ENCODE results near the gene TIMP2. TPM values are rescaled to one million over a fixed set of nuclear protein-coding genes. Genes with fewer than 3 reads are reported as not detected.

The TIMP2 gene
- total and polyA plus RNA-seq, 2 of the 4 experiments (the other 2 are of a cell fraction): 43.9 to 416 TPM

GRCh38 chr17:78970834-78971755, 45.9 kb upstream of the TIMP2 start:
- peak overlapping the region; percentile 66; the same call in 1 of the 2 replicates for H3K23ac ChIP-seq (ENCODE audit: low read depth, low read length)
- no peak overlapping the region for H3K9ac ChIP-seq (ENCODE audit: low read depth, low read length)
- ATAC-seq (ENCODE audit: low read depth) (peak; percentile 37), DNase-seq (peak; percentile 72)
- H3K9me3 ChIP-seq (ENCODE audit: control insufficient read depth, insufficient read depth, low read length): no peaks in the 10 kb centered on the region
- no peak overlapping the region; the same call in 1 of the 2 replicates for H3K27ac ChIP-seq (ENCODE audit: insufficient read depth, low read length)
- no peak overlapping the region for H3K56ac ChIP-seq (ENCODE audit: extremely low read depth, insufficient read depth, low read length)
- H2AK9ac ChIP-seq (replicated peaks; ENCODE audit: low read depth, low read length, poor library complexity): peak overlapping the region; percentile 76
- peak overlapping the region; percentile 87 for H3K4ac ChIP-seq (ENCODE audit: low read depth, low read length)
- H3K4me2 ChIP-seq (ENCODE audit: low read depth, low read length): no peak overlapping the region; the same call in 1 of the 2 replicates
- POLR2A ChIA-PET (ENCODE audit: unreplicated experiment): no interaction called here
- H2BK15ac ChIP-seq (ENCODE audit: low read depth, low read length): peak overlapping the region; percentile 51; the same call in 1 of the 3 replicates
- TSS peak; percentile 93 for BruUV-seq (replicated peaks)
- peak overlapping the region; percentile 65; the same call in 1 of the 2 replicates for H3K14ac ChIP-seq (replicated peaks; ENCODE audit: low read depth, low read length)
- H4K20me1 ChIP-seq (ENCODE audit: insufficient read depth, low read length): peaks cover 5% of the 10 kb centered on the region; the same call in 1 of the 2 replicates
- H3K4me3 ChIP-seq (ENCODE audit: insufficient read depth, low read depth, low read length): no peak overlapping the region
- peak overlapping the region; percentile 20; the same call in 1 of the 2 replicates for H3K18ac ChIP-seq (ENCODE audit: low read depth, low read length)
- H3K27me3 ChIP-seq (ENCODE audit: control insufficient read depth, insufficient read depth, low read length): no peaks in the 10 kb centered on the region
- peak overlapping the region; percentile 79 for H2AFZ ChIP-seq (replicated peaks; ENCODE audit: low read length, poor library complexity)
- peaks cover 19% of the 10 kb centered on the region for H3K4me1 ChIP-seq (ENCODE audit: control insufficient read depth, insufficient read depth, low read length)
- CTCF ChIA-PET: interaction anchor here (0.6 to 1.5 kb wide), 12 partner anchors 11 to 263 kb away, joined by 3 to 12 read pairs (median 3); no protein-coding TSS in a partner anchor
- H2BK5ac ChIP-seq (ENCODE audit: low read depth, low read length, poor library complexity, severe bottlenecking): no peak overlapping the region
- intact Hi-C loops (cut with micrococcal nuclease): loop anchor here (1.0 to 2.0 kb wide), 3 partner anchors 36 to 106 kb away; partner anchors contain the start of gene TIMP2
- H3K36me3 ChIP-seq (ENCODE audit: control insufficient read depth, insufficient read depth, low read length): peaks cover 22% of the 10 kb centered on the region; the same call in 1 of the 2 replicates
- peak overlapping the region; percentile 92 for H2AK5ac ChIP-seq (ENCODE audit: low read depth, low read length)
- peak overlapping the region; percentile 78 for H2BK20ac ChIP-seq (ENCODE audit: low read depth, low read length)
- H4K91ac ChIP-seq (ENCODE audit: insufficient read depth, low read depth, low read length): peak overlapping the region; percentile 78
- H3K79me1 ChIP-seq (ENCODE audit: low read depth in 1 of 2, low read length in 2 of 2): peaks cover 3 to 32% of the 10 kb centered on the region in 2 experiments; a peak in 3 of 4 replicates
- H2BK120ac ChIP-seq (ENCODE audit: low read depth, low read length): peak overlapping the region; percentile 85
- peak overlapping the region in 1 of 2 experiments; percentile 81; a peak in 2 of 4 replicates for H4K8ac ChIP-seq (ENCODE audit: low read depth in 2 of 2, low read length in 2 of 2)
- H3K9me1 ChIP-seq (ENCODE audit: insufficient read depth, low read length): peaks cover 4% of the 10 kb centered on the region; the same call in 1 of the 2 replicates
- H4K5ac ChIP-seq (ENCODE audit: low read depth, low read length): peak overlapping the region; percentile 5; the same call in 1 of the 2 replicates
- TF ChIP-seq USF2 (IDR thresholded peaks at IDR 0.05; ENCODE audit: low read depth, low read length) (no peak), FOS (IDR thresholded peaks at IDR 0.05; ENCODE audit: low read depth, low read length) (no peak), RAD21 (IDR thresholded peaks at IDR 0.05; ENCODE audit: low read length) (peak; percentile 94), RFX5 (IDR thresholded peaks at IDR 0.05; ENCODE audit: low read depth, low read length) (no peak), RCOR1 (IDR thresholded peaks at IDR 0.05; ENCODE audit: insufficient replicate concordance, low read length) (no peak), CTCF (conservative IDR thresholded peaks at IDR 0.05; ENCODE audit: low read depth, low read length) (peak; percentile 90), POLR2A (IDR thresholded peaks at IDR 0.05; ENCODE audit: low read depth, low read length) (no peak), SMC3 (IDR thresholded peaks at IDR 0.05; ENCODE audit: low read depth, low read length) (peak; percentile 93)
- in situ Hi-C loops (cut with MboI; ENCODE audit: low sequenced_read_pairs): loop anchor here (25.0 kb wide), 1 partner anchor 484 kb away; no protein-coding TSS in a partner anchor
- dilution Hi-C loops (cut with HindIII; ENCODE audit: low sequenced_read_pairs, unreplicated experiment): no loop called here
- WGBS, 2 experiments (ENCODE audit: extremely low coverage in 2 of 2, insufficient read length in 1 of 2): 68% methylated on average over 15 of the region's 33 CpGs; no CpG with 5 or more reads in 1 of the 2 experiments
